ENCODE results near the gene STAT6.

STAT6 gene

GRCh38 chr12:57046947-57047890 is 63.9 kb downstream of the STAT6 start:
- DNase-seq: no peak

GRCh38 chr12:57046086-57046791 is 64.9 kb downstream of the STAT6 start:
- no peak for DNase-seq
